Type B pancreatic cell (in vitro differentiated cells): ENCODE data around the gene USP31. TPM values are rescaled to one million over a fixed set of nuclear protein-coding genes. Genes with fewer than 3 reads are reported as not detected.

ENCODE experiments used
- DNase-seq: peaks from one replicate; pipeline ENCODE4 v3.0.0; 2021; ENCODE audit warnings: mixed read lengths; ENCODE audit not compliant: unreplicated experiment; ENCODE audit errors: extremely low spot score
- H3K27ac Mint-ChIP-seq: 2 replicates; pipeline ENCODE4 v1.8.0; 2021; ENCODE audit warnings: mild to moderate bottlenecking, mixed read lengths
- H3K27me3 Mint-ChIP-seq: 2 replicates; pipeline ENCODE4 v1.8.0; 2021; ENCODE audit warnings: mixed read lengths
- H3K36me3 Mint-ChIP-seq: 2 replicates; pipeline ENCODE4 v1.8.0; 2021; ENCODE audit warnings: mixed read lengths
- H3K4me1 Mint-ChIP-seq: one replicate; pipeline ENCODE4 v1.8.0; 2021; ENCODE audit warnings: mixed read lengths; ENCODE audit not compliant: unreplicated experiment
- H3K4me3 Mint-ChIP-seq: 2 replicates; pipeline ENCODE4 v1.8.0; 2021; ENCODE audit warnings: mild to moderate bottlenecking, mixed read lengths
- H3K9me3 Mint-ChIP-seq: 2 replicates; pipeline ENCODE4 v1.8.0; 2021; ENCODE audit warnings: mixed read lengths
- total RNA-seq: library from RNA; stranded (reverse); gene quantifications from 2 replicates; pipeline ENCODE4 v1.2.1, GENCODE V29; 2021; ENCODE audit warnings: low replicate concordance
- TF ChIP-seq, protein P1 (sequence below): fragments of 200-600 bp; sonication (generic); conservative IDR thresholded peaks from 2 replicates; pipeline ENCODE4 v1.5.0; 2021; ENCODE audit warnings: antibody characterized with exemption, mild to moderate bottlenecking

Gene USP31
- total RNA-seq, 1 donor from 2014 or later = 12.3 TPM

DNA sequence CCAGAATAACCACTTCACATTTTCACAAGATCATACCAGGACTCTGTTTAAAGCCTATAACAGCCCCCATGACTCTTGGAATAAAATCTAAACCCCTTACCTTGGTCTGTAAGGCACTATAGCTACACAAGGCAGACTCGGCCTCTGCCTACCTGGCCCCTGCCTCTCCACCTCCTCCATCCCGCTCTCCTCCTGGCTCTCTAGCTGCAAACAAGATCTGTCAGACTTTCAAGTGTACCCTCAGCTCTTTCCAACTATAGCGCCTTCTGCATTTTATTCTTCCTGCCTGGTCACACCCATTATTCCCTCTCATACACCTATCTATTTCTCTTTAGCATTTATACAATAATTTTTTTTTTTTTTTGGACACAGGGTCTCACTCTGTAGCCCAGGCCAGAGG is 8.2 kb downstream of the USP31 start:
- Mint-ChIP-seq H3K27ac (no peak overlapping the region), H3K36me3 (peaks cover 4% of the 10 kb centered on the region), H3K27me3 (no peaks in the 10 kb centered on the region), H3K4me3 (no peak overlapping the region), H3K4me1 (peaks cover 24% of the 10 kb centered on the region), H3K9me3 (no peaks in the 10 kb centered on the region)
- no peak for DNase-seq
- TF ChIP-seq, protein P1, sequence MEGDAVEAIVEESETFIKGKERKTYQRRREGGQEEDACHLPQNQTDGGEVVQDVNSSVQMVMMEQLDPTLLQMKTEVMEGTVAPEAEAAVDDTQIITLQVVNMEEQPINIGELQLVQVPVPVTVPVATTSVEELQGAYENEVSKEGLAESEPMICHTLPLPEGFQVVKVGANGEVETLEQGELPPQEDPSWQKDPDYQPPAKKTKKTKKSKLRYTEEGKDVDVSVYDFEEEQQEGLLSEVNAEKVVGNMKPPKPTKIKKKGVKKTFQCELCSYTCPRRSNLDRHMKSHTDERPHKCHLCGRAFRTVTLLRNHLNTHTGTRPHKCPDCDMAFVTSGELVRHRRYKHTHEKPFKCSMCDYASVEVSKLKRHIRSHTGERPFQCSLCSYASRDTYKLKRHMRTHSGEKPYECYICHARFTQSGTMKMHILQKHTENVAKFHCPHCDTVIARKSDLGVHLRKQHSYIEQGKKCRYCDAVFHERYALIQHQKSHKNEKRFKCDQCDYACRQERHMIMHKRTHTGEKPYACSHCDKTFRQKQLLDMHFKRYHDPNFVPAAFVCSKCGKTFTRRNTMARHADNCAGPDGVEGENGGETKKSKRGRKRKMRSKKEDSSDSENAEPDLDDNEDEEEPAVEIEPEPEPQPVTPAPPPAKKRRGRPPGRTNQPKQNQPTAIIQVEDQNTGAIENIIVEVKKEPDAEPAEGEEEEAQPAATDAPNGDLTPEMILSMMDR = no peak

DNA sequence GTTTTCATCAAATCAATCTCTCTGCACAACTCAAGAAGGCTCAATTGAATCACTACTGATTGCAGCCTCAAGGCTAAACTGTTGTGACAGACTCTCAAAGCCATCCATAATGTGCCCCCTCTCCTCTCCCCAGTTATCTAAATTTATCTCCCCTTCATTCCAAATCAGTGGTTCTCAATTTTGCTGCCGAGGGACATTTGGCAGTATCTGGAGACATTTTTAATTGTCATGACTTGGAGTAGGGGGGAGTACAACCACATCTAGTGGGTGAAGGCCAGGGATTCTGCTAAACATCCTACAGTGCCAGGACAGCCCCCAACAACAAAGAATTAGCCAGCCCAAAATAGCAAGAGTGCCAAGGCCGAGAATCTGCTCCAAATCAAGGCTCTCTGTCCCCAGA is 9.1 kb downstream of the USP31 start:
- TF ChIP-seq, protein P1 = no peak
- H3K4me3 Mint-ChIP-seq = no peak overlapping the region
- DNase-seq = no peak
- peaks cover 20% of the 10 kb centered on the region for H3K4me1 Mint-ChIP-seq
- peaks cover 3% of the 10 kb centered on the region for H3K36me3 Mint-ChIP-seq
- no peak overlapping the region for H3K27ac Mint-ChIP-seq
- no peaks in the 10 kb centered on the region for H3K27me3 Mint-ChIP-seq
- no peaks in the 10 kb centered on the region for H3K9me3 Mint-ChIP-seq

DNA sequence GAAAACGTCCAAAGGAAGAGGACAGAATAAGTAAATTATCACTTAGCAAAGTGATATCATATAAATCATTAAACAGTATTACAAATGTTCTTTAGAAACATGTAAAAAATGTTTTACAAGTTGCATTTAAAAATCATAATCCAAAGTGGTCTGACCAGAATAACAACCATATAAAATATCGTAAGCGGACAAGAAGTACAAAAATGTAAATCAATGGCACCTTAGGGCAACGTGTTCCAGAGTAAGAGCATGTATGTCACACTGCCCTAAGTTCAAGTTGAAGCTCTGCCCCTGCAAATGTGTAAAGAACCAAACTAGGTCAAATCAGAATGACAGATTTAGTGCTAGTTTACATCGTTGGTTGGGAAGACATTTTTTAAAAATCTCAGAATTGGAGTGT is 11.4 kb downstream of the USP31 start:
- H3K36me3 Mint-ChIP-seq = no peaks in the 10 kb centered on the region
- no peaks in the 10 kb centered on the region for H3K9me3 Mint-ChIP-seq
- no peak overlapping the region for H3K4me3 Mint-ChIP-seq
- TF ChIP-seq, protein P1 = no peak
- no peak overlapping the region for H3K27ac Mint-ChIP-seq
- no peaks in the 10 kb centered on the region for H3K27me3 Mint-ChIP-seq
- H3K4me1 Mint-ChIP-seq = peaks cover 17% of the 10 kb centered on the region
- DNase-seq = no peak

DNA sequence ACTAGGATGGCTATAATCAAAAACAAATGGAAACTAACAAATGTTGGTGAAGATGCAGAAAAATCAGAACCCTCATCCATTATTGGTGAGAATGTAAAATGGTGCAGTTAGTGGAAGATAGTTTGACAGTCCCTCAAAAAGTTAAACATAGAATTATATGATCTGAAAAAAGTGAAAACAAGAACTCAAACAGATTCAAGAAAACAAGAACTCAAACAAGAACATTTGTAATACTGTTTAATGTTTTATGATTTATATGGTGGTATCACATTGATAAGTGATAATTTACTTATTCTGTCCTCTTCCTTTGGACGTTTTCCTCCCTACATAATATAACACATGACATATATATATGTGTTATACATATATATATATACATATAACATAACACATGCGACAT is 12.0 kb downstream of the USP31 start:
- H3K27me3 Mint-ChIP-seq = no peaks in the 10 kb centered on the region

DNA sequence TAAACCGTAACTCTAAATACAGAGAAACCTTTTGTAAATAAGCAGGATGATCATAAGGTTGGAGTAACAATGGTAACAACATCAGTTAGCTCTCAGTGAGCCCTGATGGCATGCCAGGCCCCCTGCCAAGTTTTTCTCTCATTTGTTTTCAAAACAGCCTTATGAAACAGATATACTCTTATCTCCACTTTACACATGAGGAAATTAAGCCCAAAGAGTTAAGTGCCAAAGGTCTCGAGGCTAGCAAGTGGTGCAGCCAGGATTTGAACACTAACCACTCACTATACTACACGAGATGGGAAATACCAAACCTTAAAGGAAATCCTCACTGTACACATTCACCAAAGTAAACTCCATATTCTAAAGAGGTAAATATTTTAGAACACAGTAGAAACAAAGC is 15.0 kb downstream of the USP31 start:
- no peaks in the 10 kb centered on the region for H3K27me3 Mint-ChIP-seq
- H3K27ac Mint-ChIP-seq = no peak overlapping the region
- H3K9me3 Mint-ChIP-seq = no peaks in the 10 kb centered on the region
- DNase-seq = no peak
- no peak overlapping the region for H3K4me3 Mint-ChIP-seq
- H3K36me3 Mint-ChIP-seq = no peaks in the 10 kb centered on the region
- TF ChIP-seq, protein P1 = no peak
- peaks cover 28% of the 10 kb centered on the region for H3K4me1 Mint-ChIP-seq

More for the DNA sequence above, 12.0 kb downstream of the USP31 start:
- TF ChIP-seq, protein P1 = no peak
- H3K4me1 Mint-ChIP-seq = peaks cover 17% of the 10 kb centered on the region
- DNase-seq = no peak
- no peaks in the 10 kb centered on the region for H3K9me3 Mint-ChIP-seq
- H3K36me3 Mint-ChIP-seq = no peaks in the 10 kb centered on the region
- H3K4me3 Mint-ChIP-seq = no peak overlapping the region
- H3K27ac Mint-ChIP-seq = no peak overlapping the region
